ENCODE data around the gene FPGS.

Gene FPGS

DNA sequence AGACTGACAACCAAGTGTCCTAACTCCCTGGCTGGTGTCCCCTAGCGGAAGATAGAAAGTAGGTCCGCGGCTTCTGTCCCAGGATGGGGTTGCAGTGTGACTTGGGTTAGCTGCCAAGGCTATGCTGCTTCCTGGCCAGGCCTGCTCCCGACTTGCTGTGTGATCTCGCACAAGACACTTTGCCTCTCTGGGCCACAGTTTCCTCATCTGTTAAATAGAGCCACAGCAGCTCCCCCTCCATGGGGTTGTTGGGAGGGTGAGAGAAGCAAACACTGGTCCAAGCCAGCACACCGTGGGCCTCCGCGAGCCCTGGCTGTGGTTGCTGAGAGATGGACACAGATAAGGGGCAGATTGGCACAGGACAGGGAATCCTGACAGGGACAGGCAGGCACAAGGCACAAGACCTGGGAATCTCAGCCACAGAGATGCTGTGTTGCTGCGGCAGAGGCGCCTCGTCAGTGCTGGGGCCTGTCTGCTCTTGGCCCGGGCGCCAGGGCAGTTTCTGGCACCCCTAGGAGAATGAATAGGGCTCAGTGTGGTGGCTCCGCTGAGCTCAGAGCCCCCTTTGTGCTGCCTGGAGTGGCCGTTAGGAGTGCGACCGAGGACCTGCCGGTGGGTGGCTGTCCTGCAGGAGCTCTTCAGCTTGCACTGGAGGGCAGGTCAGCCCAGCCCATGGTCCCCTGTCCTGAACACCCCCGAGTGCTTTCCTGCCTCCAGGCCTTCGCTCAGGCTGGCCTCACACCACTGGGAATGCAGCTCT, 22.4 kb upstream of the FPGS start:
- TF ChIP-seq, protein P1, sequence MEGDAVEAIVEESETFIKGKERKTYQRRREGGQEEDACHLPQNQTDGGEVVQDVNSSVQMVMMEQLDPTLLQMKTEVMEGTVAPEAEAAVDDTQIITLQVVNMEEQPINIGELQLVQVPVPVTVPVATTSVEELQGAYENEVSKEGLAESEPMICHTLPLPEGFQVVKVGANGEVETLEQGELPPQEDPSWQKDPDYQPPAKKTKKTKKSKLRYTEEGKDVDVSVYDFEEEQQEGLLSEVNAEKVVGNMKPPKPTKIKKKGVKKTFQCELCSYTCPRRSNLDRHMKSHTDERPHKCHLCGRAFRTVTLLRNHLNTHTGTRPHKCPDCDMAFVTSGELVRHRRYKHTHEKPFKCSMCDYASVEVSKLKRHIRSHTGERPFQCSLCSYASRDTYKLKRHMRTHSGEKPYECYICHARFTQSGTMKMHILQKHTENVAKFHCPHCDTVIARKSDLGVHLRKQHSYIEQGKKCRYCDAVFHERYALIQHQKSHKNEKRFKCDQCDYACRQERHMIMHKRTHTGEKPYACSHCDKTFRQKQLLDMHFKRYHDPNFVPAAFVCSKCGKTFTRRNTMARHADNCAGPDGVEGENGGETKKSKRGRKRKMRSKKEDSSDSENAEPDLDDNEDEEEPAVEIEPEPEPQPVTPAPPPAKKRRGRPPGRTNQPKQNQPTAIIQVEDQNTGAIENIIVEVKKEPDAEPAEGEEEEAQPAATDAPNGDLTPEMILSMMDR (IDR thresholded peaks at IDR 0.05): no peak

DNA sequence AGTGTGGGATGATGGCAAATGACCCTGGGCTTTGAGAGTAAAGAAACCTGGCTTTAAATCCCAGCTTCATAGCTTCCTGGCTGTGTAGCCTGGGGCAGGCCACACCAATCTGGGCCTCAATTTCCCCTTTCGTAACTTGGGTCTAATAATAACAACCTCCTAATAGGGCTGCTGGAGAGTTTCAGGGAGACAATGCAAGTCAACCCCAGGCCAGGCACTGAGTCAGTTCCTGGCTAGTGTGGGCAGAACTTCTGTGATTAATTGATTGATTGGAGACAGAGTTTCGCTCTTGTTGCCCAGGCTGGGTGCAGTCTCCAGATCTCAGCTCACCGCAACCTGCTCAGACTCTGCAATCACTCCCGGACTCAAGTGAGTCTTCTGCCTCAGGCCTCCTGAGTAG, 20.9 kb upstream of the FPGS start:
- TF ChIP-seq, protein P1 (IDR thresholded peaks at IDR 0.05): no peak

- TF ChIP-seq, protein P1 (IDR thresholded peaks at IDR 0.05): no peak
Measured at GRCh38 chr9:127783111-127784008, 19.3 kb upstream of the FPGS start.

DNA sequence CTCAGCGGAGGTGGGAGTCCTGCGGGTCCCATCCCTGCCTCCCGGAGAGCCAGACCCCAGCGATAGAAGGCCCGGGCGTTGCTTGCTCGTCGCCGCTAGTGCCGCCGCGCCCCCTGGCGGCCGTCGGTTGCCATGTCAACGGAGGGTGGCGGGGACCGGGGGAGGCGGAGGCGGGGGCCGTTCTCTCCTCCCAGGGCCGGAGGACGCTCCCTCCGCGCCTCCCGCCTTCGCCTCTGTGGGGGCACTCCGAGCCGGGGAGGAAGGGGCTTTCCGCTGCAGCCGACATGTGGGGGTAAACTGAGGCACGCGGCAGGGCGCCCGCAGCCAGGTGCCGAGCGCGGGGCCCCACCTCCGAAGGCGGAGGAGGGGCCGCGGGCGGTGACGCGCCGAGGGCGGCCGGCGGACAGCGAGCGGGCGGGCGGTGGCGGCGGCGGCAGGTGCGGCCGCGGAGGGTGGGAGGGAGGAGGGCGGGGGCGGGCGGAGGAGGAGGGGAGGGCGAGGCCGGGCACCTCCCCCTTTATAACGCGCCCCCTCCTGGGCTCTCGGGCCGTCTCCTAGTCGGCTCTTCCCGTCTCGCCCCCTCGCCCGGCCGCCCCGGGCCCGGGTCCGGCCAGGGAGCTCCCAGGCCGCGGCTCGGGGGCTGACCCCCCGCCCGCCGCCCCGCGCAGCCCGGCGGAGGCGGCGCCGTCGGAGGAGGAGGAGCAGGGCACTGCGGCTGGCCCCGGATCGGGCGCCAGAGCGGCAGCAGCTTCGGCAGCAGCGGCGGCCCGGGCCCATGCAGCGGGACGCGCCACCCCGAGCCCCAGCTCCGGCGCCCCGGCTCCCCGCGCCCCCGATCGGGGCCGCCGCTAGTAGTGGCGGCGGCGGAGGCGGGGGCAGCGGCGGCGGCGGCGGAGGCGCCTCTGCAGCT, 17.4 kb upstream of the FPGS start:
- TF ChIP-seq, protein P1 (IDR thresholded peaks at IDR 0.05): peak; percentile 86

GRCh38 chr9:127785933-127786772, 16.5 kb upstream of the FPGS start, which contains the start of gene CDK9:
CDK9 (plus strand) TSS chr9:127786034; CDS start chr9:127786149, 115 bp downstream.
- TF ChIP-seq, protein P1 (IDR thresholded peaks at IDR 0.05): no peak

DNA sequence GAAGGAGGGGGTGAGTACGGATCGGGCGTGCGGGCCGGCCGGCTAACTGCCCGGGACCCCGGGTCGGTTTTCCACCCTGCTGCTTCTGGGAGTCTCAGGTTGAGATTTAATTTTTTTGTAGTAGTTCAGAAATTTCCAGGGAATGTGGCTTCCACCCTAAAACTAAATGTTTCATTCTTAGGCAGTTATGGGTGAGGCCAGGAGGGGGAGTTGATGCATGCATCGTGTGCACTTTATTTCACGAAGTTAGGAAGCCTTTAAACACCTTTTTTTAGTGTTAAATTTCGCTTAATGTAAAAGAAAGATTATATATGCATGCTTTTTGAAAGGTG, 15.9 kb upstream of the FPGS start:
- TF ChIP-seq, protein P1 (IDR thresholded peaks at IDR 0.05): peak; percentile 63

Data from LNCAP (cell line).